Stimulated activated effector memory CD8-positive, alpha-beta T cell treated with anti-CD3 and anti-CD28 coated beads, Interleukin-12 subunit alpha, Interleukin-12 subunit beta, amount 100 ng/mL, for 72 hours (primary cell): ENCODE data around the gene DRAM1.

Experiments used
- ATAC-seq: fragments of 150-1000 bp; cut with Tn5 transposase; 2 replicates; pipeline ENCODE4 v1.10.0; 2021
- DNase-seq, 2 donors: peaks; one replicate each; pipeline ENCODE4 v3.0.0; 2021 to 2022; ENCODE audit warnings: low spot score in 2 of 2
- H3K27ac Mint-ChIP-seq: one replicate; pipeline ENCODE4 v1.8.0; 2022; ENCODE audit warnings: mild to moderate bottlenecking, mixed read lengths
- H3K36me3 Mint-ChIP-seq: one replicate; pipeline ENCODE4 v1.8.0; 2022; ENCODE audit warnings: mild to moderate bottlenecking, mixed read lengths
- H3K4me1 Mint-ChIP-seq: one replicate; pipeline ENCODE4 v1.8.0; 2022; ENCODE audit warnings: mixed read lengths
- H3K4me3 Mint-ChIP-seq: one replicate; pipeline ENCODE4 v1.8.0; 2022; ENCODE audit warnings: mild to moderate bottlenecking, mixed read lengths
- H3K9me3 Mint-ChIP-seq: one replicate; pipeline ENCODE4 v1.8.0; 2022; ENCODE audit warnings: mixed read lengths

DRAM1 gene

DNA sequence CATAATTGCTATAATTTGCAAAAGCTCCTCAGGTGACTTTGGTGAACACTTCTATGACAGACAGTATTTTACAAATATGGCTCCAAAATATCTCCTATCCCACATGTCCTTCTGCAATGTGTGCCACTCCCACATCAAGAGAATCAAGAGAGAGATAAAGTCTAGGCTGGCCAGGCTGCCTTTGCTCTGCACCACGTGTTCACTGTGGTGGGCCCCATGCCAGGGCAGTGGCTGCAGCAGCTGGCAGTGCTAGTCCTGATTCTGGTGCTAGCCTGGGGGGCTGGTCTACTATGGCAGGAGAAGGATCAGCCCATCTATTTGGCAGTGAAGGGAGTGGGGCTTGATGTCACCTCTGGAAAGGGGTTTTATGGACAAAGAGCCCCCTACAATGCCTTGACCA is 86.3 kb downstream of the DRAM1 start:
- no peak for DNase-seq
- peaks cover 9% of the 10 kb centered on the region for H3K4me1 Mint-ChIP-seq
- no peak overlapping the region for H3K27ac Mint-ChIP-seq
- no peaks in the 10 kb centered on the region for H3K9me3 Mint-ChIP-seq
- ATAC-seq: no peak
- H3K36me3 Mint-ChIP-seq: no peaks in the 10 kb centered on the region
- H3K4me3 Mint-ChIP-seq: no peak overlapping the region

DNA sequence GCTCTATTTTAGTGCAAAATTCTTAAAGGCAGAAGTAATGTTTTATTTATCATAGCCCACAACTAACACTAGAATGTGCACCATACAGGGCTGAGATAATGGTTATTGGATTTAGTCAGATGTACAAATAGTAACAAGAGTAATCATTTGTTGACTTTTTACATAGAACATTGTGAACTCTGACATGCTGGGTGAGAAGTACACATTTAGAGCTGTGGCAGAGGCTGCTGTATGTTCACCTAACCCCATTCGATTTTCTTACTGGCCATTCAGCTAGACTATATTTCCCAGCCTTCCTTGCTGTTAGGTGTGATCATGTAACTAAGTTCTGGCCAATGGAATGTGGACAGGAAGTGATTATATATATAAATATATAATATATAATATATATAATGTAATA is 89.1 kb downstream of the DRAM1 start:
- Mint-ChIP-seq H3K9me3 (no peaks in the 10 kb centered on the region), H3K4me3 (no peak overlapping the region), H3K36me3 (no peaks in the 10 kb centered on the region), H3K27ac (no peak overlapping the region), H3K4me1 (peaks cover 9% of the 10 kb centered on the region)
- ATAC-seq: no peak
- no peak for DNase-seq

DNA sequence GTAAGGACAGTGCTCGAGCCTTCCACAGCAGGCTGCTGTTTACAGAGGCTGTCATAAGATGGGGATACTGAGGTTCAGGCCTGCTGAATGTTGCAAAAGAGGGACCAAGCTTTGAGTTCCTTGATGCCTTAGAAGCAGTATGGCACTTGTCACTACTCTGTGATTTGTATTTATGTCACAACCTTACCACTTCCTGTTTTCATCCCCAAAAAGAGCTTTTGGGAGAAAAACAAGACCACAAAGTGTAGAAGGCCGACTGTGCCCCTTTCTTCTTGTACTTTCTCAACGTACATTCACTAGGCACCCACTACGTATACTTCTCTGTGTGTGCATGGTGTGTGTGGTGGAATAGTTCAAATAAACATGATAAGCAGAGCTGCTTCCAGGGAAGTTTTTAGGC is 90.1 kb downstream of the DRAM1 start:
- ATAC-seq (peak; percentile 75), DNase-seq (no peak)
- Mint-ChIP-seq H3K4me1 (peaks cover 9% of the 10 kb centered on the region), H3K27ac (no peak overlapping the region), H3K9me3 (no peaks in the 10 kb centered on the region), H3K4me3 (no peak overlapping the region), H3K36me3 (no peaks in the 10 kb centered on the region)

DNA sequence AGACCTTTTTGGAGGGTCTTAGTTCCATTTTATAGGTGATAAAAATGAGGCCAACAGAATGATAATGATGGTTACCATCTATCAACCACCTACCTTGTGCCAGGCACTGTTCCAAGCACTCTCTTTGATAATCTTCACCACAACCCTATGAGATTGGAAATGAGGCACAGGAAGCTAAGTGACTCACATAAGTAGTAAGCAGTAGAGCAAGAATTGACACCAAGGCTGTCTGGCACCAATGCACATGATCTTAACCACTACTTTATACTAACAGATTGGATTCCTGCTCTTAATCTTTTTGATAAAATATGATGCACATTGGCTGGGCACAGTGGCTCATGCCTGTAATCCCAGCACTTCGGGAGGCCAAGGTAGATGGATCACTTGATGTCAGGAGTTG is 91.4 kb downstream of the DRAM1 start:
- ATAC-seq: peak; percentile 26
- H3K4me3 Mint-ChIP-seq: no peak overlapping the region

More for the DNA sequence above, 91.4 kb downstream of the DRAM1 start:
- no peak overlapping the region for H3K27ac Mint-ChIP-seq
- H3K9me3 Mint-ChIP-seq: no peaks in the 10 kb centered on the region
- H3K36me3 Mint-ChIP-seq: no peaks in the 10 kb centered on the region
- DNase-seq: no peak
- peaks cover 9% of the 10 kb centered on the region for H3K4me1 Mint-ChIP-seq
